Keratinocyte (primary cell): ENCODE results near the gene MTR. TPM values are rescaled to one million over a fixed set of nuclear protein-coding genes. Genes with fewer than 3 reads are reported as not detected.

Experiments
- DNase-seq: peaks from one replicate; pipeline ENCODE4 v3.0.0-alpha.2; 2011; ENCODE audit warnings: low read depth, missing footprints, low spot score
- FAIRE-seq: peaks from 2 replicates; lab custom pipeline; 2011; peaks lifted over from hg19 to GRCh38; lab: Jason Lieb, UNC
- H2AFZ ChIP-seq: 2 replicates; pipeline ENCODE4 v1.6.0; 2012; ENCODE audit warnings: low read length, control low read depth, inconsistent platforms; ENCODE audit not compliant: control insufficient read depth
- H3K27ac ChIP-seq: 2 replicates; pipeline ENCODE4 v1.5.1; 2011; ENCODE audit warnings: low read length; ENCODE audit not compliant: control insufficient read depth, insufficient read depth
- H3K27me3 ChIP-seq: 3 replicates; pipeline ENCODE4 v1.6.0; 2011; ENCODE audit warnings: low read length; ENCODE audit not compliant: control insufficient read depth, insufficient read depth; ENCODE audit errors: extremely low read depth
- H3K36me3 ChIP-seq, 2 experiments: 2 replicates in 1 of 2; 3 replicates in 1 of 2; pipeline ENCODE4 v1.5.1; 2011; ENCODE audit warnings: low read length in 2 of 2, mild to moderate bottlenecking in 1 of 2; ENCODE audit not compliant: control insufficient read depth in 2 of 2, insufficient read depth in 2 of 2; ENCODE audit errors: extremely low read depth in 1 of 2
- H3K4me1 ChIP-seq: 3 replicates; pipeline ENCODE4 v1.5.1; 2011; ENCODE audit warnings: low read length; ENCODE audit not compliant: control insufficient read depth, insufficient read depth; ENCODE audit errors: extremely low read depth
- H3K4me2 ChIP-seq: 3 replicates; pipeline ENCODE4 v1.6.0; 2011; ENCODE audit warnings: low read depth, low read length; ENCODE audit not compliant: control insufficient read depth, insufficient read depth; ENCODE audit errors: extremely low read depth
- H3K4me3 ChIP-seq, 3 experiments: fragments of 200-600 bp in 1 of 3; sonication (generic) in 1 of 3; 2 replicates in 2 of 3; 3 replicates in 1 of 3; pipeline ENCODE4 v1.5.1; 2011 to 2016; ENCODE audit warnings: low read length in 3 of 3, mild to moderate bottlenecking in 3 of 3, control low read depth in 2 of 3, inconsistent platforms in 1 of 3, low read depth in 1 of 3, mixed read lengths in 1 of 3, mixed run types in 1 of 3, moderate library complexity in 1 of 3; ENCODE audit not compliant: control insufficient read depth in 2 of 3, insufficient read depth in 2 of 3; ENCODE audit errors: extremely low read depth in 1 of 3
- H3K79me2 ChIP-seq: 2 replicates; pipeline ENCODE4 v1.6.0; 2012; ENCODE audit warnings: low read length; ENCODE audit not compliant: control insufficient read depth, insufficient read depth
- H3K9ac ChIP-seq: 3 replicates; pipeline ENCODE4 v1.6.0; 2011; ENCODE audit warnings: low read length; ENCODE audit not compliant: control insufficient read depth, insufficient read depth; ENCODE audit errors: extremely low read depth
- H3K9me1 ChIP-seq: 3 replicates; pipeline ENCODE4 v1.6.0; 2011; ENCODE audit warnings: low read length; ENCODE audit not compliant: control insufficient read depth, insufficient read depth; ENCODE audit errors: extremely low read depth
- H3K9me3 ChIP-seq: 2 replicates; pipeline ENCODE4 v1.5.1; 2012; ENCODE audit warnings: low read depth, low read length; ENCODE audit not compliant: control insufficient read depth
- H4K20me1 ChIP-seq: 3 replicates; pipeline ENCODE4 v1.6.0; 2011; ENCODE audit warnings: low read length; ENCODE audit not compliant: control insufficient read depth, insufficient read depth; ENCODE audit errors: extremely low read depth
- EZH2 ChIP-seq: IDR thresholded peaks from one replicate; pipeline ENCODE4 v1.6.1; 2012; ENCODE audit warnings: inconsistent platforms, mild to moderate bottlenecking, low read length, moderate library complexity
- dilution Hi-C: fragments of 300-500 bp; cut with MboI; formaldehyde crosslinking; loops from one replicate; pipeline ENCODE4 v1.7.0; 2020; ENCODE audit warnings: low sequenced_read_pairs; ENCODE audit not compliant: extremely low pct_ligation_motif_present
- polyA plus RNA-seq, 5 experiments: library from polyadenylated mRNA; depleted of rRNA in 3 of 5; stranded (reverse) in 3 of 5; stranded (forward) in 1 of 5; unstranded in 1 of 5; fragments of >200 nt; gene quantifications; 1 replicate in 1 of 5; 2 replicates in 3 of 5; 3 replicates in 1 of 5; pipeline versions ENCODE4 v1.2.1 to v1.2.3, GENCODE V29; 2011 to 2012; ENCODE audit warnings: missing spikeins in 2 of 5, low read depth in 1 of 5, low replicate concordance in 1 of 5
- TF ChIP-seq, protein P1 (sequence below), 3 experiments: IDR thresholded peaks in 1 of 3; conservative IDR thresholded peaks in 1 of 3; optimal IDR thresholded peaks in 1 of 3; 2 replicates in 2 of 3; 3 replicates in 1 of 3; pipeline versions ENCODE3 to v1.5.1; 2011; ENCODE audit warnings: low read length in 3 of 3, mild to moderate bottlenecking in 3 of 3, moderate library complexity in 2 of 3, control low read depth in 1 of 3, inconsistent platforms in 1 of 3; ENCODE audit not compliant: insufficient read depth in 2 of 3; ENCODE audit errors: extremely low read depth in 1 of 3

The MTR gene
- polyA plus RNA-seq, 1 donor (not counting 4 experiments of a cell fraction or from before 2014, with no cell fraction given): 14.3 TPM

DNA sequence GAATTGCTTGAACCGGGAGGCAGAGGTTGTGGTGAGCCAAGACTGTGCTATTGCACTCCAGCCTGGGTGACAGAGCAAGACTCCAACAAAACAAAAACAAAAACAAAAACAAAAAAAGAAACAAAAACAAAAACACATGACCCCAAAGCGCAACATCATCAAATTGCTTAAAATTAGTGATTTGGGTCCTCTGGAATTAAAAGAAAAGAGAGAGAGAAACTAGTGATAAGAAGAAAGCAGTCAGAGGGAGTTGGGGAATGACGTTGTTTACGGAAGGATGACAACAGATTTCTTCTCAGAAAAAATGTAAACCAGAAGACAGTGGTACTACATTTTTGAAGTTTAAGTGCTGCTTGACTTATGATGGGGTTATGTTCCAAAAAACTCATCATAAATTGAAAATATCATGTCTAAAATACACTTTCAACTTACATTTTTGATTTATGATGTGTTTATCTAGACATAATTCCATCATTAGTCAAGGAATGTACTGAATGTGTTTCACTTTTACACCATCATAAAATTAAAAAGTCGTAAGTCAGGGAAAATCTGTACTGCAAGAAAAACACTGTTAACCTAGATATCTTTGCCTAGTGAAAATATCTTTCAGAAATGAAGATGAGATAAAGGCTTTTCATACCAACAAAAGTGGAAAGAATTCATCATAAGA is 121.2 kb downstream of the MTR start:
- Histone ChIP-seq H3K27me3 (no peaks in the 10 kb centered on the region), H3K9me1 (no peaks in the 10 kb centered on the region), H3K27ac (no peak overlapping the region), H3K79me2 (no peaks in the 10 kb centered on the region), H3K4me3 (no peak overlapping the region), H4K20me1 (no peaks in the 10 kb centered on the region), H2AFZ (no peak overlapping the region), H3K4me2 (no peak overlapping the region), H3K4me1 (peaks cover 4% of the 10 kb centered on the region), H3K9ac (no peak overlapping the region), H3K36me3 (no peaks in the 10 kb centered on the region), H3K9me3 (no peaks in the 10 kb centered on the region)
- FAIRE-seq (no peak), DNase-seq (no peak)
- no peak for TF ChIP-seq EZH2
- TF ChIP-seq, protein P1, sequence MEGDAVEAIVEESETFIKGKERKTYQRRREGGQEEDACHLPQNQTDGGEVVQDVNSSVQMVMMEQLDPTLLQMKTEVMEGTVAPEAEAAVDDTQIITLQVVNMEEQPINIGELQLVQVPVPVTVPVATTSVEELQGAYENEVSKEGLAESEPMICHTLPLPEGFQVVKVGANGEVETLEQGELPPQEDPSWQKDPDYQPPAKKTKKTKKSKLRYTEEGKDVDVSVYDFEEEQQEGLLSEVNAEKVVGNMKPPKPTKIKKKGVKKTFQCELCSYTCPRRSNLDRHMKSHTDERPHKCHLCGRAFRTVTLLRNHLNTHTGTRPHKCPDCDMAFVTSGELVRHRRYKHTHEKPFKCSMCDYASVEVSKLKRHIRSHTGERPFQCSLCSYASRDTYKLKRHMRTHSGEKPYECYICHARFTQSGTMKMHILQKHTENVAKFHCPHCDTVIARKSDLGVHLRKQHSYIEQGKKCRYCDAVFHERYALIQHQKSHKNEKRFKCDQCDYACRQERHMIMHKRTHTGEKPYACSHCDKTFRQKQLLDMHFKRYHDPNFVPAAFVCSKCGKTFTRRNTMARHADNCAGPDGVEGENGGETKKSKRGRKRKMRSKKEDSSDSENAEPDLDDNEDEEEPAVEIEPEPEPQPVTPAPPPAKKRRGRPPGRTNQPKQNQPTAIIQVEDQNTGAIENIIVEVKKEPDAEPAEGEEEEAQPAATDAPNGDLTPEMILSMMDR (optimal IDR thresholded peaks at IDR 0.05 in 1 of 3, IDR thresholded peaks at IDR 0.05 in 1 of 3, conservative IDR thresholded peaks at IDR 0.05 in 1 of 3; ENCODE audit: extremely low read depth in 1 of 3, insufficient read depth in 2 of 3, low read length in 3 of 3): no peak
- dilution Hi-C loops: no loop called here

DNA sequence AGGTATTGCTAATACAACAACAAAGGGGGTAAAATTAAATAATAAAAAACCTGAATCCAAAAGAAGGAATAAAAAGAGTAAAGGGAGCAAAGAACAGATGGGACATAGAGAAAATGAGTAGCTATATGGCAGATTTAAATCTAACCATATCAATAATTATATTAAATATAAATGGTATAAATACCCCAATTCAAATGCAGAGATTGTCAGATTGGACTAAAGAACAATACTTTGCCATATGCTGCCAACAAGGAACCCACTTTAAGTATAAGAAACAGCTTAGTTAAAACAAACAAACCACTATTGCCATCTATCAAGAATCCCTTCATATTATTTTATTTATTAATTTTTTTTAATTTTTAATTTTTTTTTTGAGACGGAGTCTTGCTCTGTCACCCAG is 122.4 kb downstream of the MTR start:
- Histone ChIP-seq H3K4me2 (no peak overlapping the region), H2AFZ (no peak overlapping the region), H3K27ac (no peak overlapping the region), H3K36me3 (no peaks in the 10 kb centered on the region), H4K20me1 (no peaks in the 10 kb centered on the region), H3K4me3 (no peak overlapping the region), H3K27me3 (no peaks in the 10 kb centered on the region), H3K9me1 (no peaks in the 10 kb centered on the region), H3K9me3 (no peaks in the 10 kb centered on the region), H3K4me1 (peaks cover 4% of the 10 kb centered on the region), H3K9ac (no peak overlapping the region), H3K79me2 (no peaks in the 10 kb centered on the region)
- TF ChIP-seq, protein P1 (optimal IDR thresholded peaks at IDR 0.05 in 1 of 3, IDR thresholded peaks at IDR 0.05 in 1 of 3, conservative IDR thresholded peaks at IDR 0.05 in 1 of 3; ENCODE audit: extremely low read depth in 1 of 3, insufficient read depth in 2 of 3, low read length in 3 of 3): no peak
- TF ChIP-seq EZH2: no peak
- DNase-seq (no peak), FAIRE-seq (no peak)
- dilution Hi-C loops: no loop called here
